HPDE6-E6E7 (cell line): ENCODE data around the gene DCST1.
"Not testable (repeated sequence)": the region's sequence is repeated elsewhere in the genome, so short reads cannot be mapped to it uniquely, and the experiment has no call there.

Experiments used
- DNase-seq: peaks from one replicate; pipeline ENCODE4 v3.0.0; 2011; ENCODE audit warnings: missing footprints; ENCODE audit errors: extremely low spot score

DCST1 gene

DNA sequence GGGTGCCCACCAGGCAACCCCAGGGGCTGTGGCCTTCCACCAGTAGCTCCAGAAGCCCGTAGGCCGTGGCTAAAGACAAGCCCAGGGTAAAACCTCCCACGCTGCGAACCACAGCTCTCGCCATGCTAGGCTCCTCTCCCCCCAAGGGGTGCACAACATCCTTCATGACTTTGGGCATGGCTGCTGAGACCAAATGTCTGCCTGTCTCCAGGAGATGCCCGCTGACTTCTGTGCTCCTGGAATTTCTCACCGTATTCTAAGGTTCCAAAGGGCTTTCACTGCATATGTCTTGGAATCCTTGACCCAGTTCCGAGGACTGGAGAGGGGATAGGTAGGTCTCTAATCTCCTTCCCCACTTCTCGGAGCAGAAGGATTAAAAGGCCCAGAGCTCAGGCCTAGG is at the start of gene DCST1, which contains the start of gene DCST2:
Gene DCST1, plus strand, starts transcription at position 301 of the 400 bp plus-strand sequence. CDS start 213 bp downstream, outside the sequence.
Gene DCST2, minus strand, starts transcription at position 258 of the 400 bp plus-strand sequence. Its CDS starts 80 bp downstream, at position 178.
- DNase-seq: no peak

DNA sequence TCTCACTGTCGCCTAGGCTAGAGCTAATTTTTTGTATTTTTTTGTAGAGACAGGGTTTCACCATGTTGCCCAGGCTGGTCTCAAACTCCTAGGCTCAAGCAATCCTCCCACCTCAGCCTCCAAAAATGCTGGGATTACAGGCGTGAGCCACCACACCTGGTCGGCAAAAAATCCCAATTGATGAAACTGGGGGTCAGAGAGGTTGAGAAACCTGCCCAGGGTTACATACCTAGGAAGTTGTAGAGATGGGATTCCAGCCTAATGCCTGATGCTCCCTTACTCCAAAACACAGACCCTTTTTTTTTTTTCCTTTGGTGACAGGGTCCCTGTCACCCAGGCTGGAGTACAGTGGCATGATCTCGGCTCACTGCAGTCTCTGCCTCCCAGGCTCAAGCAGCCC is 46.9 kb upstream of the DCST1 start:
- not testable (repeated sequence) for DNase-seq

DNA sequence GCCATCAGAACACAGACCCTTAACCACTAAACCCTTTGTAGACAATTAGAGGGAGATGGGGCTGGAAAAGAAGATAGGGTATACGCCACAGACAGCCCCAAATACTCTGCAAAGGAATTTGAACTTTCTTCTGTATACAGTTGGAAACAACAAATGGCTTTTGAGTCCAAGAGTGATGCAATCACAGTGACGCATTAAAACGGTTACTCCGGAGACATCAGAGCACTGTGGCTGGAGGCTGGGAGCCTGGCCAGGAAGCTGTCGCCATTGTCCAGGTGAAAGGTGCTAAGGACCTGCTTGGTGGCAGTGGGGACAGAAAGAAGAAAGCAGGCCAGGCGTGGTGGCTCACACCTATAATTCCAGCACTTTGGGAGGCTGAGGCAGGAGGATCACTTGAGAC is 46.3 kb upstream of the DCST1 start:
- DNase-seq: no peak

DNA sequence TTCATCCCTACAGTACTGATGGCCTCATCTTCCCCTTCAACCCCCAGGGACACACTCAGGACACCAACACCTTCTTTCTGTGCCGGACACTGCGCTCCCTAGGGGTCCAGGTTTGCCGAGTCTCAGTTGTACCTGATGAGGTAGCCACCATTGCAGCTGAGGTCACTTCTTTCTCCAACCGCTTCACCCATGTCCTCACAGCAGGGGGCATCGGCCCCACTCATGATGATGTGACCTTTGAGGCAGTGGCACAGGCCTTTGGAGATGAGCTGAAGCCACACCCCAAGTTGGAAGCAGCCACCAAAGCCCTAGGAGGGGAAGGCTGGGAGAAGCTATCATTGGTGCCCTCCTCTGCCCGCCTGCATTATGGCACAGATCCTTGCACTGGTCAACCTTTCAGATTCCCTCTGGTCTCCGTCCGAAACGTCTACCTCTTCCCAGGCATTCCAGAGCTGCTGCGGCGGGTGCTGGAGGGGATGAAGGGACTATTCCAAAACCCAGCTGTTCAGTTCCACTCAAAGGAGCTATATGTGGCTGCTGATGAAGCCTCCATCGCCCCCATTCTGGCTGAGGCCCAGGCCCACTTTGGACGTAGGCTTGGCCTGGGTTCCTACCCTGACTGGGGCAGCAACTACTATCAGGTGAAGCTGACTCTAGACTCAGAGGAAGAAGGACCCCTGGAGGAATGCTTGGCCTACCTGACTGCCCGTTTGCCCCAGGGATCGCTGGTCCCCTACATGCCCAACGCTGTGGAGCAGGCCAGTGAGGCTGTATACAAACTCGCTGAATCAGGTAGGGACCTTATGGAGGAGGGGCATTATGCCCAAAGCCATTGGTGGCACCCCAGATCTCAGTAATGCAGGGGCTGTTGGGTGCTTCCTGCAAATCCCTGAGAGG is 45.3 kb upstream of the DCST1 start:
- no peak for DNase-seq

DNA sequence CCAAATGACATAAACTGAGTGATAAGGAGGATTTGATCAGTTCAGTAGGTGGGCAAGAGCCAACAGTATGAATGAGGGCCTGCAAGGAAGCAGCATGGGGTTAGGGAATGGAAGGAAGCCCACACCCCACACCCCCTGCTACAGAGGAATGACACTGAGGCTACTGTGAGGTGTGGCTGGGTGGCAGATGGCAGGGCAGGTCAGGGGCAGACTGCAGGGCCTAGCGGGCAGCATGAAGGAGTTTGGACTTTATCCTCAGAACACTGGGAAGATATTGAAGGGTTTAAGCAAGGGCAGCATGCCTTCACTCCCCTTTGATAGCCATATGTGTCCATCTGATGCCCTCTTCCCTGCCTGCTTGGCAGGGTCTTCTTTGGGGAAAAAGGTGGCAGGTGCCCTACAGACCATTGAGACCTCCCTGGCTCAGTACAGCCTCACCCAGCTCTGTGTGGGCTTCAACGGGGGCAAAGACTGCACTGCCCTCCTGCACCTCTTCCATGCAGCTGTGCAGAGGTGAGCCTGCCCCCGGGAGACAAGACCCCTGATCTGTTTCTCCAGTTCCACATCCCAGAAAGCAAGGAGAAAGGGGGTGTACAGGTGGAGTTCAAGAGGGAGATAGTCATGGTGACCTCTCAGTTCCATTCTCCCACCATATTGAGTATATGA is 44.3 kb upstream of the DCST1 start:
- no peak for DNase-seq

GRCh38 chr1:154990276-154990675 is 43.3 kb upstream of the DCST1 start:
- no peak for DNase-seq

GRCh38 chr1:154992721-154993571 is 40.7 kb upstream of the DCST1 start:
- DNase-seq: no peak

DNA sequence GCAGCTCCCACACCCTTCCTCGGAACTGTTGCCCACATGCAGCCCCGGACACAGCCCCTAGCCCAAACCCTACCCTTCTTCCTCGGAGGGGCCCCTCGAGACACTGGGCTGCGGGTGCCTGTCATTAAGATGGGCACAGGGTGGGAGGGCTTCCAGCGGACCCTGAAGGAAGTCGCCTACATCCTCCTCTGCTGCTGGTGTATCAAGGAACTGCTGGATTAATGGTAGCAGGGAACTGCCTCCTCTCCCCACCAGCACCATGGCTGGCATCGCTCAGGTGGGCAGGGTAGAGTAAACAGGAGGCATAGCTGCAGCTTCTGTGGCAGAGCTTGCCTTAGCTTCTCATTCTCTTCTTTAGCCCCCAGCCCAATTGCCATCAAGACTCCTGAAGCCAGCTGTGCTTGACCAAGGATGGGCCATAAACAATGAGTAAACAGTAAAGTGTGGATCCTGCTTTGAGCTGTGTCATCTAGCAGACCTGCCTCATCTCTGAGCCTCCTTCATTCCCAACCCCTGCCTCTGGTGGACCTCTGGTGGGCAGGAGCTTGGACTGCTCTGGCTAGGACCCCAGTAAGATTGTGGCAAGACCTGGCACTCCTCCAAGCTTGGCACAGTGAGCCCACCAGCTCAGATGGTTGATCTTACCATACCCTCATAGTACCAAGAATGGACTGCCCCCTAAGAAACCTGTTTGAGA is 39.9 kb upstream of the DCST1 start, which contains the start of gene LENEP:
Gene LENEP, plus strand, starts transcription at position 15 of the 697 bp plus-strand sequence. Its CDS starts 22 bp downstream, at position 37.
- DNase-seq: no peak

DNA sequence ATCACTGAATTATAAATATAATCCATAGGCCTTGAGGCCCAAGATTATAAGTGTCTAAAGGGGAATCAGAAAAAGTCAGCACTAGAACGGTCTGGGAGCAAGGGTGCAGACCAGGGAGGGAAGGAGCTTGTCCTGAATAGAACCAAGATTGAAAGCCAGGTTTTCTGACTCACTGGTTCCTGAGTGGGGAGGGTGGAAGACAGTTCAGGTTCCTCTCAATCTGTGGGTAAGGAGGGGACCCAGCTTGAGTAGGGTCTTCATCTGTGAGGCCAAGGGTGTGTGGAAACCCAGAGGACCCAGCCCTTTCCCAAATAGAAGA is 39.4 kb upstream of the DCST1 start:
- DNase-seq: no peak

- DNase-seq: no peak
Observed at GRCh38 chr1:154994591-154994990, 39.0 kb upstream of the DCST1 start.

- not testable (repeated sequence) for DNase-seq
Observed at GRCh38 chr1:154995301-154995983, 38.2 kb upstream of the DCST1 start.

GRCh38 chr1:154996966-154997701 is 36.5 kb upstream of the DCST1 start:
- no peak for DNase-seq

- DNase-seq: no peak
Observed at GRCh38 chr1:154998201-154998780, 35.3 kb upstream of the DCST1 start.

- DNase-seq: no peak
Observed at GRCh38 chr1:154998818-154999570, 34.6 kb upstream of the DCST1 start.

DNA sequence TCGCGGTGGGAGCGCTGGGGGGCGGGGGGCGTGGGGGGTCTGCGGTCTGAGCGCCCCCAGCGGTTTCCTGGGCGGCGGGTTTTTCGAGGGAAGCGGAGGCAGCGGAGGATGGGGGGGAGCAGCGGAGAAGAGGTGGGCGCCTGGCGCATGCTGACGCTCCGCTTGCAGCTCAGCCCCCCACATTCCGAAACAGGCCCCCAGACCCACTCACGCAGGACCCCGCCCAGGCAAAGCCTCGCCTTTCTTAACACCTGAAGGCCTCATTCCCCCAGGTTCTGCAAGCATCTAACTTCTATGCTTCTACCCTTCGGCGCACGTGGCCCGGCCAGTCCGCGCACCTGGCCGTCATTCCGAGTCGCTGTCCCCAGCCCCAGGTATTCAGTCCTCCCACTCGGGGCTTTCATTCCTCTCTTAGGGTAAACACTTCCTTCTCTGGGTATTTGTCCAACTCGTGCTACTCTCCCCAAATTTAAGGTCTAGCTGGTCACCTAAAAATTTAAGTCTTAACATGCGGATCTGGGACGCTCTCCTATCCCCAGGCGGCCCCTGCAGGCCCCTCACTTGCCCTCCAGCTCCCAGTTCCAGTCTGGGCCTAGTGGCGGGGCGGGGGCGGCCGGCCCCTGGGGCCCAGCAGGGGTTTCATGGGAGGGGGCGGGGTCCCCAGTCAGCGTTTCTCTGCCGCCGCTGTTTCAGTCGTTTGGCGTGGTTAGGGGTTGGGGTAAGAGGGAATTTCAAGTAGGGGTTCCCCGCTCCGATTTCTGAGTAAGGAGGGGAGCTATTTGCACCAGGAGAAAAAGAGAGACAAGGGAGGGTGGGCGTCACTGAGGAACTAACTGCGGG is 33.8 kb upstream of the DCST1 start:
- DNase-seq: no peak

DNA sequence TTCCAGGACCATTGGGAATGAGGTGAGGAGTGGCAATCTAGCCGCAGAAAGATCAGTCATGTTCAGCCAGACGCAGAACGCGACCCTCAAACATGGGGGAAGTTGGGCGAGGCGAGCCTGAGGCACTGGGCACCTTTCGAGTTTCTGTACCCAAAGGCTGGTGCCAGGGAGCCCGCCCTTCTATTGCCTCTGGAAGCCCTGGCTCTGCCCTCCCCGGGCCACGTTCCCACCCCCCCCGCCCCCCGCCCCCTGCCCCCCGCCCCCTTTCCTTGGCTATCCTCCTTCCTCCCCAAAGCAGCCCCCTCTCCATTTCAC is 33.3 kb upstream of the DCST1 start:
- no peak for DNase-seq

DNA sequence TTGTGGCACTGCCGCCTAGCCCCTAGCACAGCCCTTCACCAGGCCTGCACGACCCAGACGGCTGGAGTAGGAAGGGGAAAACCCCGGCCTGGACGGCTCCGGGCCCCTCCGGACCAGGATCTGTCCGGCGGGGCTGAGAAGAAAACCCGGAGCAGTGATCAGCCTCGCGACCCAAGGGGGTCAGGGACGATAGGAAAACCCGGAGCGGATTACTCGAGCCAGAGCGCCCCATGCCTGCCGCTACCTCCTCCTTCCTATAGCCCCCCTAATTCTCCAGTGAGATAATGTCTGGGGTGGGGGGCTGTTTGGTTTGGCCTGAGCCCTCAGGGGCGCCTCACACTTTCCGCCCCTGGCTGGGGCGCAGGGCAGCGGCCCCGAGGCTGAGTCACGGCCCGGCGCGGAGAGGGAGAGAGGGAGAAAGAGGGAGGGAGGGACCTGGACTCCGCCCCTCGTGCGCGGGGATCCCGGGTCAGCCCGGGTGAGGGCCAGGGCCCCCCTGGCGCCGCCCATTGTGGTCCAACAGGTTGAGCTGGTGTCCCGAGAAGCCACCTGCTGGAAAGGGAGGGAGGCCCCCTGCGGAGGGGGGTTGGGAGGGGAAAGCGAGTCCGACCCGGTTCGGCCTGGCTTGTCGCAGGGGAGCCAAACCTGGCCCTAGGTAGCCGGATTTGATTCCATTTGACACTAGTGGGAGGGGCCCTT is 32.7 kb upstream of the DCST1 start:
- peak; percentile 93 for DNase-seq

DNA sequence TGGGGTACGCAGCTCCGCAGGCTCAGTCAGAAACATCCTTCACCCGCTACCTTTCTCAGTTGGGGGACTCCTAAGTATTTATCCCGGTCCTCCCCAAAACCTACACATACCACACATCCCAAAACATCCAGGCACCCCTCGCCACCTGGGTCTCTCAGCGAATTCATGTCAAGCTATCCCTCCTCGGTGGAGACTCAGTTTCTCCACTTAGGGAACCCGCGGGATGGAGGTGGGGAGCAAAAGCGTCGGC is 32.3 kb upstream of the DCST1 start:
- DNase-seq: no peak
